IMR-90 (cell line): ENCODE measurements around the gene PLA2G4D. TPM values are rescaled to one million over a fixed set of nuclear protein-coding genes. Genes with fewer than 3 reads are reported as not detected.
A peak's percentile ranks its signal among the peaks of the same experiment; 100 is the strongest.

Source experiments
- ATAC-seq: fragments of 200-7000 bp; cut with Tn5 transposase; 2 replicates; pipeline ENCODE4 v1.9.1; 2020; ENCODE audit warnings: low read depth, mild to moderate bottlenecking, moderate library complexity
- BruUV-seq: library from RNA; stranded (reverse); fragments of 400-500 nt; replicated peaks from 2 replicates; lab custom pipeline; 2021; lab: Mats Ljungman, UMichigan
- CTCF ChIA-PET: fragments of 300-600 bp; formaldehyde crosslinking; extraction: SDS; loops from one replicate; lab custom pipeline; 2021; ENCODE audit warnings: antibody characterized with exemption; lab: Yijun Ruan, JAX
- POLR2A ChIA-PET: fragments of 300-600 bp; sonication (Branson Sonifier 250); formaldehyde crosslinking; loops from one replicate; lab custom pipeline; 2022; ENCODE audit warnings: antibody characterized with exemption; ENCODE audit not compliant: unreplicated experiment; lab: Charles Lee
- DNase-seq: peaks from one replicate; pipeline ENCODE4 v3.0.0; 2013
- H2AFZ ChIP-seq: replicated peaks from 2 replicates; pipeline ENCODE3; 2013; ENCODE audit warnings: low read length, mild to moderate bottlenecking; ENCODE audit not compliant: poor library complexity
- H2AK5ac ChIP-seq: 2 replicates; pipeline ENCODE4 v1.6.1; 2013; ENCODE audit warnings: low read depth, low read length, inconsistent platforms
- H2AK9ac ChIP-seq: replicated peaks from 2 replicates; pipeline ENCODE3; 2013; ENCODE audit warnings: mild to moderate bottlenecking, low read depth, low read length, moderate library complexity; ENCODE audit not compliant: poor library complexity
- H2BK120ac ChIP-seq: 2 replicates; pipeline ENCODE4 v1.6.1; 2013; ENCODE audit warnings: low read depth, low read length, inconsistent platforms
- H2BK15ac ChIP-seq: 3 replicates; pipeline ENCODE4 v1.6.1; 2013; ENCODE audit warnings: low read depth, low read length, inconsistent platforms
- H2BK20ac ChIP-seq: 2 replicates; pipeline ENCODE4 v1.6.1; 2013; ENCODE audit warnings: low read depth, mild to moderate bottlenecking, inconsistent platforms, low read length, moderate library complexity
- H2BK5ac ChIP-seq: 2 replicates; pipeline ENCODE4 v1.6.1; 2013; ENCODE audit warnings: mild to moderate bottlenecking, low read depth, low read length, inconsistent platforms; ENCODE audit not compliant: poor library complexity, severe bottlenecking
- H3K14ac ChIP-seq: replicated peaks from 2 replicates; pipeline ENCODE4 v1.6.1; 2013; ENCODE audit warnings: low read depth, low read length, inconsistent platforms
- H3K18ac ChIP-seq: 2 replicates; pipeline ENCODE4 v1.6.1; 2013; ENCODE audit warnings: low read depth, low read length, control low read depth
- H3K23ac ChIP-seq: 2 replicates; pipeline ENCODE4 v1.6.1; 2013; ENCODE audit warnings: low read depth, low read length, inconsistent platforms
- H3K27ac ChIP-seq: 2 replicates; pipeline ENCODE4 v1.5.1; 2013; ENCODE audit warnings: mild to moderate bottlenecking, control low read depth, low read length; ENCODE audit not compliant: insufficient read depth
- H3K27me3 ChIP-seq: 2 replicates; pipeline ENCODE4 v1.6.1; 2013; ENCODE audit warnings: low read length; ENCODE audit not compliant: control insufficient read depth, insufficient read depth
- H3K36me3 ChIP-seq: 2 replicates; pipeline ENCODE4 v1.6.1; 2013; ENCODE audit warnings: low read length, mixed read lengths; ENCODE audit not compliant: control insufficient read depth, insufficient read depth
- H3K4ac ChIP-seq: 2 replicates; pipeline ENCODE4 v1.6.1; 2013; ENCODE audit warnings: low read depth, low read length, inconsistent platforms
- H3K4me1 ChIP-seq: 2 replicates; pipeline ENCODE4 v1.6.1; 2013; ENCODE audit warnings: low read length, mixed read lengths; ENCODE audit not compliant: control insufficient read depth, insufficient read depth
- H3K4me2 ChIP-seq: 2 replicates; pipeline ENCODE4 v1.6.1; 2013; ENCODE audit warnings: low read depth, mild to moderate bottlenecking, control low read depth, low read length, moderate library complexity
- H3K4me3 ChIP-seq: 2 replicates; pipeline ENCODE4 v1.5.1; 2013; ENCODE audit warnings: low read depth, mild to moderate bottlenecking, control low read depth, low read length, moderate library complexity; ENCODE audit not compliant: insufficient read depth
- H3K56ac ChIP-seq: 2 replicates; pipeline ENCODE4 v1.6.1; 2013; ENCODE audit warnings: low read length, inconsistent platforms; ENCODE audit not compliant: insufficient read depth; ENCODE audit errors: extremely low read depth
- H3K79me1 ChIP-seq, 2 experiments: 2 replicates each; pipeline ENCODE4 v1.6.1; 2013; ENCODE audit warnings: low read length in 2 of 2, inconsistent platforms in 1 of 2, low read depth in 1 of 2
- H3K9ac ChIP-seq: 2 replicates; pipeline ENCODE4 v1.6.1; 2013; ENCODE audit warnings: low read depth, low read length, control low read depth
- H3K9me1 ChIP-seq: 2 replicates; pipeline ENCODE4 v1.6.1; 2013; ENCODE audit warnings: low read length, inconsistent platforms; ENCODE audit not compliant: insufficient read depth
- H3K9me3 ChIP-seq: 2 replicates; pipeline ENCODE4 v1.6.1; 2013; ENCODE audit warnings: low read length; ENCODE audit not compliant: control insufficient read depth, insufficient read depth
- H4K20me1 ChIP-seq: 2 replicates; pipeline ENCODE4 v1.6.1; 2013; ENCODE audit warnings: low read length, inconsistent platforms; ENCODE audit not compliant: insufficient read depth
- H4K5ac ChIP-seq: 2 replicates; pipeline ENCODE4 v1.6.1; 2013; ENCODE audit warnings: mild to moderate bottlenecking, low read depth, low read length, control low read depth
- H4K8ac ChIP-seq, 2 experiments: 2 replicates each; pipeline ENCODE4 v1.6.1; 2013; ENCODE audit warnings: low read depth in 2 of 2, low read length in 2 of 2, control low read depth in 1 of 2, inconsistent platforms in 1 of 2
- H4K91ac ChIP-seq: 2 replicates; pipeline ENCODE4 v1.6.1; 2013; ENCODE audit warnings: low read depth, low read length, inconsistent platforms; ENCODE audit not compliant: insufficient read depth
- BHLHE40 ChIP-seq: fragments of 150-350 bp; IDR thresholded peaks from 2 replicates; pipeline ENCODE4 v1.6.1; 2016; ENCODE audit warnings: mild to moderate bottlenecking, low read depth, low read length
- CEBPB ChIP-seq: IDR thresholded peaks from 2 replicates; pipeline ENCODE4 v1.6.1; 2012; ENCODE audit warnings: low read depth, low read length, improper control_type of control experiment
- CHD1 ChIP-seq: IDR thresholded peaks from 2 replicates; pipeline ENCODE4 v1.6.1; 2012; ENCODE audit warnings: low read depth, low read length, improper control_type of control experiment
- FOS ChIP-seq: fragments of 150-350 bp; IDR thresholded peaks from 2 replicates; pipeline ENCODE4 v1.6.1; 2016; ENCODE audit warnings: low read depth, low read length
- MAFK ChIP-seq: IDR thresholded peaks from 2 replicates; pipeline ENCODE4 v1.6.1; 2012; ENCODE audit warnings: low read depth, low read length, improper control_type of control experiment
- MAZ ChIP-seq: IDR thresholded peaks from 2 replicates; pipeline ENCODE4 v1.6.1; 2012; ENCODE audit warnings: low read depth, mild to moderate bottlenecking, low read length, improper control_type of control experiment, moderate library complexity, borderline replicate concordance
- MXI1 ChIP-seq: IDR thresholded peaks from 2 replicates; pipeline ENCODE4 v1.6.1; 2012; ENCODE audit warnings: low read depth, mild to moderate bottlenecking, low read length, moderate library complexity, borderline replicate concordance
- NFE2L2 ChIP-seq: fragments of 150-350 bp; IDR thresholded peaks from 2 replicates; pipeline ENCODE4 v1.6.1; 2016; ENCODE audit warnings: low read depth, mild to moderate bottlenecking, low read length
- POLR2A ChIP-seq: IDR thresholded peaks from 2 replicates; pipeline ENCODE4 v1.6.1; 2012; ENCODE audit warnings: mild to moderate bottlenecking, low read depth, low read length
- RAD21 ChIP-seq: IDR thresholded peaks from 2 replicates; pipeline ENCODE4 v1.6.1; 2012; ENCODE audit warnings: low read length, improper control_type of control experiment
- RCOR1 ChIP-seq: IDR thresholded peaks from 2 replicates; pipeline ENCODE4 v1.6.1; 2012; ENCODE audit warnings: mild to moderate bottlenecking, low read length, improper control_type of control experiment; ENCODE audit not compliant: insufficient replicate concordance
- RFX5 ChIP-seq: IDR thresholded peaks from 2 replicates; pipeline ENCODE4 v1.8.0; 2012; ENCODE audit warnings: low read depth, mild to moderate bottlenecking, low read length, moderate library complexity
- SMC3 ChIP-seq: fragments of 150-350 bp; IDR thresholded peaks from 2 replicates; pipeline ENCODE4 v1.6.1; 2016; ENCODE audit warnings: low read depth, mild to moderate bottlenecking, antibody characterized with exemption, low read length, moderate library complexity
- WGBS, 2 experiments: methylation state at CpG; one replicate each; pipeline versions ENCODE4 v1.1.5 to v1.1.7; 2013; ENCODE audit warnings: missing lambda C conversion rate in 2 of 2; ENCODE audit not compliant: insufficient read length in 1 of 2; ENCODE audit errors: extremely low coverage in 2 of 2; 5-methylcytosine and 5-hydroxymethylcytosine counted together
- dilution Hi-C: fragments of 300-500 bp; cut with HindIII; formaldehyde crosslinking; loops from one replicate; pipeline ENCODE4 v1.14.3; 2018; ENCODE audit warnings: low sequenced_read_pairs; ENCODE audit not compliant: unreplicated experiment
- in situ Hi-C: fragments of 300-500 bp; cut with MboI; formaldehyde crosslinking; loops from 3 replicates; pipeline ENCODE4 v1.14.3; 2019; ENCODE audit warnings: low sequenced_read_pairs, inconsistent platforms, mixed read lengths
- intact Hi-C: fragments of 100-400 bp; cut with micrococcal nuclease; formaldehyde crosslinking; loops from 2 replicates; pipeline ENCODE4 v1.10.0; 2022
- polyA plus RNA-seq, 3 experiments: library from polyadenylated mRNA; depleted of rRNA; stranded (reverse); fragments of >200 nt; gene quantifications; 2 replicates each; pipeline ENCODE4 v1.2.3, GENCODE V29; 2012; ENCODE audit warnings: low replicate concordance in 1 of 3
- total RNA-seq: library from RNA; depleted of rRNA; stranded (reverse); fragments of >200 nt; gene quantifications from 2 replicates; pipeline ENCODE4 v1.2.3, GENCODE V29; 2012
- TF ChIP-seq, protein P1 (sequence below): fragments of 150-350 bp; IDR thresholded peaks from 2 replicates; pipeline ENCODE4 v1.6.1; 2017; ENCODE audit warnings: mild to moderate bottlenecking, antibody characterized with exemption, low read length, low read depth
- TF ChIP-seq, protein P2 (sequence below): fragments of 150-350 bp; IDR thresholded peaks from 2 replicates; pipeline ENCODE4 v1.6.1; 2016; ENCODE audit warnings: low read depth, mild to moderate bottlenecking, low read length, moderate library complexity, borderline replicate concordance
- TF ChIP-seq, protein P3 (sequence below): conservative IDR thresholded peaks from 2 replicates; pipeline ENCODE4 v1.5.1; 2012; ENCODE audit warnings: mild to moderate bottlenecking, low read depth, low read length, improper control_type of control experiment

The PLA2G4D gene
- total and polyA plus RNA-seq, 2 of the 4 experiments (the other 2 are of a cell fraction) = not detected

DNA sequence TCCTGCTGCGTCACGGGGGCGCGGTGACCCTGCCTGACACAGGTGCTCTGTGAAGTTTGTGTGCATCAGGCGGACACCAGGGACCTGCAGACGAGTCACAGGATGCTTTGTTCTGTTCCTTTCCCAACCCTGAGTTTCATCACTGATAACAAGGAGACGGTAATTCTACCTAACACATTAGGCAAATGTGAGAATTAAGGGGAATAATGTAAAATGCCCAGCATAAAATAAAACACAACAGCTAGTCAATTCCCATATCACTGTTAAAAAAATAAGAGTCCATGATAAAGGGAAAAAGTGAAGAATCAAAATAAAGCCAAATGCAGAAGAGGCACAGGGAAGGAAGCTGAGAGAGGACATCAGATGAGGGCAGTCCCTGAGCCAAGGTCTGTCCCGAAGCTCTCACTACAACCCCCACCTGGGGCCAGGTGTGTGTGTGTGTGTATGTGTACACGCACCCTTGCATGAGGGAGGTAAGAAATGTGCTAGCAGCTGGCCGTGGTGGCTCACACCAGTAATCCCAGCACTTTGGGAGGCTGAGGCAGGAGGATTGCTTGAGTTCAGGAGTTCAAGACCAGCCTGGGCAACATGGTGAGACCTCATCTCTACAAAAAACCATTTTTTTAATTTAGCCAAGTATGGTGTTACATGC, 27.5 kb downstream of the PLA2G4D start:
- no peak overlapping the region for H3K18ac ChIP-seq
- peaks cover 1% of the 10 kb centered on the region; the same call in 1 of the 2 replicates for H3K9me3 ChIP-seq
- ATAC-seq (no peak), DNase-seq (no peak)
- H3K4me3 ChIP-seq = no peak overlapping the region
- H3K4ac ChIP-seq = no peak overlapping the region
- no peak overlapping the region for H3K27ac ChIP-seq
- no peak overlapping the region for H3K4me2 ChIP-seq
- no peak overlapping the region for H2AK9ac ChIP-seq
- H3K23ac ChIP-seq = no peak overlapping the region
- no peak overlapping the region for H4K5ac ChIP-seq
- dilution Hi-C loops = no loop called here
- no peaks in the 10 kb centered on the region for H4K20me1 ChIP-seq
- BruUV-seq = no TSS peak
- H2AK5ac ChIP-seq = no peak overlapping the region
- H2BK15ac ChIP-seq = no peak overlapping the region
- no peaks in the 10 kb centered on the region for H3K36me3 ChIP-seq
- H2AFZ ChIP-seq = peak overlapping the region; percentile 24
- no peaks in the 10 kb centered on the region for H3K9me1 ChIP-seq
- H2BK20ac ChIP-seq = no peak overlapping the region
- no peak overlapping the region for H3K9ac ChIP-seq
- TF ChIP-seq RFX5 = no peak
- no peak for TF ChIP-seq BHLHE40
- TF ChIP-seq, protein P1, sequence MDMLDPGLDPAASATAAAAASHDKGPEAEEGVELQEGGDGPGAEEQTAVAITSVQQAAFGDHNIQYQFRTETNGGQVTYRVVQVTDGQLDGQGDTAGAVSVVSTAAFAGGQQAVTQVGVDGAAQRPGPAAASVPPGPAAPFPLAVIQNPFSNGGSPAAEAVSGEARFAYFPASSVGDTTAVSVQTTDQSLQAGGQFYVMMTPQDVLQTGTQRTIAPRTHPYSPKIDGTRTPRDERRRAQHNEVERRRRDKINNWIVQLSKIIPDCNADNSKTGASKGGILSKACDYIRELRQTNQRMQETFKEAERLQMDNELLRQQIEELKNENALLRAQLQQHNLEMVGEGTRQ = no peak
- no peak for TF ChIP-seq MAFK
- TF ChIP-seq MXI1 = no peak
- TF ChIP-seq, protein P2, sequence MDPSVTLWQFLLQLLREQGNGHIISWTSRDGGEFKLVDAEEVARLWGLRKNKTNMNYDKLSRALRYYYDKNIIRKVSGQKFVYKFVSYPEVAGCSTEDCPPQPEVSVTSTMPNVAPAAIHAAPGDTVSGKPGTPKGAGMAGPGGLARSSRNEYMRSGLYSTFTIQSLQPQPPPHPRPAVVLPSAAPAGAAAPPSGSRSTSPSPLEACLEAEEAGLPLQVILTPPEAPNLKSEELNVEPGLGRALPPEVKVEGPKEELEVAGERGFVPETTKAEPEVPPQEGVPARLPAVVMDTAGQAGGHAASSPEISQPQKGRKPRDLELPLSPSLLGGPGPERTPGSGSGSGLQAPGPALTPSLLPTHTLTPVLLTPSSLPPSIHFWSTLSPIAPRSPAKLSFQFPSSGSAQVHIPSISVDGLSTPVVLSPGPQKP = no peak
- TF ChIP-seq NFE2L2 = no peak
- no peak for TF ChIP-seq RCOR1
- no peak for TF ChIP-seq MAZ
- TF ChIP-seq CHD1 = no peak
- no peak for TF ChIP-seq POLR2A
- no peak for TF ChIP-seq FOS
- TF ChIP-seq CEBPB = no peak
- no peak for TF ChIP-seq SMC3
- TF ChIP-seq, protein P3, sequence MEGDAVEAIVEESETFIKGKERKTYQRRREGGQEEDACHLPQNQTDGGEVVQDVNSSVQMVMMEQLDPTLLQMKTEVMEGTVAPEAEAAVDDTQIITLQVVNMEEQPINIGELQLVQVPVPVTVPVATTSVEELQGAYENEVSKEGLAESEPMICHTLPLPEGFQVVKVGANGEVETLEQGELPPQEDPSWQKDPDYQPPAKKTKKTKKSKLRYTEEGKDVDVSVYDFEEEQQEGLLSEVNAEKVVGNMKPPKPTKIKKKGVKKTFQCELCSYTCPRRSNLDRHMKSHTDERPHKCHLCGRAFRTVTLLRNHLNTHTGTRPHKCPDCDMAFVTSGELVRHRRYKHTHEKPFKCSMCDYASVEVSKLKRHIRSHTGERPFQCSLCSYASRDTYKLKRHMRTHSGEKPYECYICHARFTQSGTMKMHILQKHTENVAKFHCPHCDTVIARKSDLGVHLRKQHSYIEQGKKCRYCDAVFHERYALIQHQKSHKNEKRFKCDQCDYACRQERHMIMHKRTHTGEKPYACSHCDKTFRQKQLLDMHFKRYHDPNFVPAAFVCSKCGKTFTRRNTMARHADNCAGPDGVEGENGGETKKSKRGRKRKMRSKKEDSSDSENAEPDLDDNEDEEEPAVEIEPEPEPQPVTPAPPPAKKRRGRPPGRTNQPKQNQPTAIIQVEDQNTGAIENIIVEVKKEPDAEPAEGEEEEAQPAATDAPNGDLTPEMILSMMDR = no peak
- no peak for TF ChIP-seq RAD21
- peaks cover 53% of the 10 kb centered on the region for H3K27me3 ChIP-seq
- H3K14ac ChIP-seq = no peak overlapping the region
- no peak overlapping the region for H2BK120ac ChIP-seq
- ChIA-PET POLR2A (no interaction called here), CTCF (interaction anchor here (0.8 kb wide), 1 partner anchor 14 kb away, joined by 3 read pairs; no protein-coding TSS in a partner anchor)
- H2BK5ac ChIP-seq = no peak overlapping the region
- H3K4me1 ChIP-seq = 0 out of 2 replicates have a peak, but pooled peaks cover 2% of the 10 kb centered on the region
- in situ Hi-C loops = no loop called here
- WGBS, 2 experiments = no CpG with 5 or more reads among the region's 10 CpGs
- no peak overlapping the region for H3K56ac ChIP-seq
- H4K91ac ChIP-seq = no peak overlapping the region
- no peak overlapping the region for H4K8ac ChIP-seq
- intact Hi-C loops = loop anchor here (1.0 to 2.0 kb wide), 2 partner anchors 67 to 584 kb away; no protein-coding TSS in a partner anchor
- H3K79me1 ChIP-seq = no peaks in the 10 kb centered on the region
